NCI-H774 (cell line): Measurements from ENCODE around the gene PBX1.
"Not testable (repeated sequence)": the region's sequence is repeated elsewhere in the genome, so short reads cannot be mapped to it uniquely, and the experiment has no call there.

Source experiments
- DNase-seq: peaks from one replicate; lab custom pipeline; 2025; lab: John Stamatoyannopoulos, UW

Gene PBX1

GRCh38 chr1:164589961-164590507 is 31.1 kb downstream of the PBX1 start:
- DNase-seq: no peak

DNA sequence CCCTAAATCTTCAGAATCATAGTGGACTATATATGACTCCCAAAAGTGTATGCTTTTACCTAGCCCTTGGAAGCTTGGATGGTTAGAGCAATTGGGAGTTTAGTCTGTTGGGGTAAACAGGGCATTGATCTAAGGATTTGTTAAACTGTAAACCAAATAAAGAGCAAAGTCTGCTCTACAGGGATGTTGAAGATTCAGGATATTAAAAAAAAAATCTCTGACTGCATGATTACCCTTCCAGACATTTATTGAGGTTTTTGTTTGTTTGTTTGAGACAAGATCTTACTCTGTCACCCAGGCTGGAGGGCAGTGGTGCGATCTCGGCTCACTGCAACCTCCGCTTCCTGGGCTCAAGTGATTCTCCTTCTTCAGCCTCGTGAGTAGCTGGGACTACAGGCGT is 31.6 kb downstream of the PBX1 start:
- DNase-seq: no peak

- DNase-seq: no peak
Observed at GRCh38 chr1:164591858-164592257, 32.9 kb downstream of the PBX1 start.

DNA sequence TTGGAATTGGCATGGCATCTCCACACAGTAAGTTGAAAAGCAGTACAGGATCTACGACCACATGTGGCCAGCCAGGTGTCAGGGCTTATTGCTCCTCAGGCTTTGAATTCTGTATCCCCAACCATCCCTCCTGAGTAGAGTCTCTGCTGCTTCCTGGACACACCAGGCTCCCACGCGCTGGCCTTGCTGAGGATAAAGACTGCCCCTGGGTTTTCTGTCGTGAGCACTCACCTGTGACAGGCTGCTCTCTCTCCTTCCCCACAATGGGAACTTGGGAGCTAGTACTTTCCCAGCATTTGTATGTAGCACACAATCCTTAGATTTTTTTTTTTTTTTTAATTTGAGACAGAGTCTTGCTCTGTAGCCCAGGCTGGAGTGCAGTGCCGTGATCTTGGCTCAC is 33.6 kb downstream of the PBX1 start:
- DNase-seq: no peak

DNA sequence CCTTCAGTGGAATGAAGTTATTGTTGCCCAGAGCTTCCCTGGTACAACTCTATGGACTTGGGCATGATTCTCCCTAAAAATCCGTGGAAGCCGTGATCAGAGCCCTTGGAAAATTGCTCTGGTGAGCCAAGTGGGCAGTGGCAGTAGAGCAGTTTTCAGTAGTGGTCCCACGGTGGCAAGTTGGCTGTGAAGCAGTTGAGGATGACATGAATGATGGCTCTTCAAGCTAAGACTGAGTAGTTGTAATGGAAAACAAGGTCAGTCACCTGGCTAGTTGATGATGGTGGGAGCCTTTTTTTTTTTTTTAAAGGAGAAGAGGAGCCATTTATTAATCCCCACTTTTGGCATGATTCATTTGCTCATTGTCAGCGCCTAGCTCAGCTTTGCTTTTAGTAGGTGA is 36.2 kb downstream of the PBX1 start:
- no peak for DNase-seq

- DNase-seq: no peak
Observed at GRCh38 chr1:164596172-164596571, 37.2 kb downstream of the PBX1 start.

GRCh38 chr1:164598719-164599118 is 39.7 kb downstream of the PBX1 start:
- no peak for DNase-seq

DNA sequence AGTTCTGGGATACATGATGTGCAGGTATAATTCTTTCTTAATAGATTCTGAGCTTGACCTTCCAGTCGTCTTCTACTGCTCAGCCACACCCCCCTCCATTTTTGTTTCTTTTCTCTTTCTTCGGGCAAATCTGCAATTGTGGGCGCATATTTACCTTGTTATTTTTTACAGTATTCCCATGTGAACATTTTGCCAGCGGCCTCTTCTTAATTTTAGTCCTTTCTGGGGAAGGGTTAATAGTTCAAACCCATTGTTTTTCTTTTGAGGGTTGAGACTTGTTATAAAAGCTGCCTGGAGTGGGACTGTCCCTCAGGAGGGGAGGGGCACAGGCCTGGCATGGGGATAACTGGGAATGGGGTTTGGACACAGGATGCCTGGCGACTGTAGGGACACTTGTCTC is 40.3 kb downstream of the PBX1 start:
- no peak for DNase-seq

DNA sequence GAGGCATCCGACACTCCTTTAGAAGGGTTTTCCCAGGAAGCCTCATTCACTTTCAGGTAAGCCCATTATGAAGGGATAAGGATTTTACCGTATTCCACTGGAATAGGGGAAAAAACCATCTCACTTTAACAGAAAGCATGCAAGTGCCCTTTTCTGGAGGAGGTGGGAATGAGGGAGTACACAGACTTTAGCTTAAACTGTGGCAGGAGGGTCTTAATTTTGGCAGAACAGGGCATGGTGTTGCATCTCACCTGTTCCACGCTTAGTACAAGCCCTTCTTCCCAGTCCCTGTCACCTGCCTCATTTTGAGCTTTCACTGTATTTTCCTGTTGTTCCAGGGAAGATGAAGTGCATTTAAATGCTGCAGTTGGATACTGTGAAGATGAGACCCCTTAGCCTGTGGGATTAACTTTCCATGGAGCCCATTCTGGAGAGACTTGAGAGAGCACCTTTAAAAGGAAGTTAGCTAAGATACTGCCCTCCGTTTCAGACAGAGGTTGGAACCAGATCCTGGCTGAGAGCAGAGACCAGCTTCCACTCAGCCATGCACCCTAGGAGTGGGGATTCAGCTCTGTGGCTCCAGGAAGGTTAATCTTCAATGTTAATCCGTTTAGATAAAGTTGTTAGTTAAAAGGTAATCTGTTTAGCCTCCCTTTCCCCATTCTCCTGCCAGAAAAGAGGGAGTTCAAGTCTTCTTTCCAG is 42.6 kb downstream of the PBX1 start:
- DNase-seq: no peak

GRCh38 chr1:164602101-164602422 is 43.1 kb downstream of the PBX1 start:
- peak; percentile 77 for DNase-seq

DNA sequence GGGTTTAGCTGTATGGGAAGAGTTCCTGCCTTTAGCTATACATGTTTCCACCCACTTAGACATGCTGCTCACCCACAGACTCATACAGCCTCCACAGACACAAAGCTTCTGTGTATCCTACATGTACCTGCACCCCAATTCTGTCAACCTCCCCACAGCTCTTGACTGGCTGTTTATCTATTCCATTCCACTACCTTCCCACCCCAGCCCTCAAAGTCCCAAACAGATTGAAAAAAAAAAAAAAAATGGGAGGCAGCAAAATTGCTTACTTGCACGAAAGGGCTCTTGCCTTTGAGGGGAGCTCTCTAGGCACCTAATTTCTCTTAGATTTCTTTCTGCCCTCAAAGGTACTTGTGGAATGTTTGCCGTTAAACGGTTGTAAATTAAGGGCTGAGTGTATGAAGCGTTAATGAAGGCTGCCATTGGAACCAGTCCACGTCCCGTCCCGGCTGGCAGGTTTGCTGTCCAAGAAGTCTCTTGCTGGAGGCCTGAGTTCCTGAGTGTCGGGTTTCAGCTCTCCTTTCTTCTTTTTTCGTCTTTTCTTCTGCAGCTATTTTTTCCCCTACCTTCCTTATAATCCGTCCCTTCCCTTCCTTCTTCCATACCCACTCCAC is 43.6 kb downstream of the PBX1 start:
- peak; percentile 14 for DNase-seq

DNA sequence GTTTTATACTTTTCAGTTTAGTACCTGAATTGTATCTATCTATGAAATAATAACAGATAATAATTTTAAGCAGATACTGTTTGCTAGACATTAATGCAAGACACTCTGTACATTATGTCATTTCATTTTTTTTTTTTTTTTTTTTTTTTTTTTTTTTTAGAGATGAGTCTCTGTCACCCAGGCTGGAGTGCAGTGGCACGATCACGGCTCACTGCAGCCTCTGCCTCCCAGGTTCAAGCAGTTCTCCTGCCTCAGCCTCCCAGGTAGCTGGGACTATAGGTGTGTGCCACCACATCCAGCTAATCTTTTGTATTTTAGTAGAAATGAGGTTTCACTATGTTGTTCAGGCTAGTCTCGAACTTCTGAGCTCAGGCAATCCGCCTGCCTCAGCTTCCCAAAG is 44.8 kb downstream of the PBX1 start:
- DNase-seq: not testable (repeated sequence)

DNA sequence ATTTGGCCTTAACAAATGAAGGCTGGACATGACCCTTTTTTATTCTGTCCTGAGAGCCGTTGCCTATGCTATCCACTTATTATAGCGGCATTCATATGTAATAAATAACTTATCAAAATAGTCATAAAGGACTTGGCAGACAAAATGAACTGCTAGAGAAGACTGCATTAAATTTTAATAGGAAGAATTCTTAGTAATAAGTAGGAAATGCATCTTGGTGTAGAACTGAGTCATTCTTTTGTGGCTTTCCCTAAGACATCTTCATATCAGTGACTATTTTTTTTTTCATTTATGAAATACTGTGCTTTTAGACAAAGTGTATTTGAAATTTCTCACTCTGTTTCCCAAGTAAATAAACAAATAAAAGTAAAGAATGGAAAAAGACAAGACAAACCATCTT is 45.6 kb downstream of the PBX1 start:
- DNase-seq: no peak

DNA sequence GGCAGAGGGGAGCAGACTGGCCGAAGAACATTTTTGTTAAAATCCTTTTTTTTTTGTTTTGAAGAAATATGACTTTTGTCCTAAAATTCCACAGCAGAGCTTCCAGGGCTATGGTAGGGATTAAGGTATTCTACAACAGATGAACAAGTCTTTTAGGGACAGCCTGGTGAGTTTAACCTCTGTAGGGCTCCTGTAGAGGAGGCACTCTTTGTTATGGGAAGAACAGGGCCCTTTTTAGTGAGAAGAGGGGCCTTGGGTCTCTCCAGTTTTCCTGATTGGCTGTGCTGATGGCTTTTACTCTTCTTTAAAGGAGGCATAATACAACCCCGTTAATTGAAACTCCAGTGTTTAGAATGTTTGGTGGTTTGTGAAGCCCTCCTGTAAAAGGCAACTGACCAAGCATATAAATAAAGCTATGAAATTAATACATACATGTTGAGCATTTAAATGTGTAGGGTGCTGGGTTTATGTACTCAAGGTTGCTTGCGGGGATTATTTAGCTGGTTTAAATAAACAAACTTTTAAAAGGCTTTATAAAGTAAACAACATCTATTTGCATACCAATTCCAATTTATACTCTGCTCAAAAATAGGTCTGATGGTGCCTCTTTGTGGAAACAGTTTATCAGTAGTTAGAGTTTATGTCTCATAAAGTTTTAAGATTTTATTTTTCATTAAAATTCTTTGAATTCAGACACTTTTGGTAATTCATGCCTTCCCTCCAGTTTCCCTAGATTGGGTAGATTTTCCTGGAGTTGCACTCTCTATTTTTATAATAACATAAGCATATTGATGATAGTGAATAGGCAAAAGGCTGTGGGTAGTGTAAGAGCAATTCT is 46.5 kb downstream of the PBX1 start:
- peak; percentile 10 for DNase-seq

DNA sequence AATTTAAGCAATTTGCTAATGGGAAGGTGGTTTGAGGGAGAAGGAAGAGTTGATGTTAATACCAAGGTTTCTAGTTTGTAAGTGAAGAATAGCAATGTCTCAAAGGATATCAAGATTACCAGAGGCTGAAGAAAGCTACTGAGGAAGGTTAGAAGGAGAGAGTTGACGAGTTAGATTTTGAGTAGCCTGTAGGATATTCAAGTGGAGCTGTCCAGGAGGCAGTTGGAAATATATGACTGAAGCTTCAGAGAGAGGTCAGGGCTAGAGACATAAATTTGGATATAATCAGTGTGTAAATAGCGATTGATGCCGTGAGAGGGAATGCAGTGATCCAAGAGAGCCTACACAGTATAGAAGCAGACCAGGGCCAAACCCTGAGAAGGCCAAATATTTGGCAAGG is 48.4 kb downstream of the PBX1 start:
- no peak for DNase-seq

DNA sequence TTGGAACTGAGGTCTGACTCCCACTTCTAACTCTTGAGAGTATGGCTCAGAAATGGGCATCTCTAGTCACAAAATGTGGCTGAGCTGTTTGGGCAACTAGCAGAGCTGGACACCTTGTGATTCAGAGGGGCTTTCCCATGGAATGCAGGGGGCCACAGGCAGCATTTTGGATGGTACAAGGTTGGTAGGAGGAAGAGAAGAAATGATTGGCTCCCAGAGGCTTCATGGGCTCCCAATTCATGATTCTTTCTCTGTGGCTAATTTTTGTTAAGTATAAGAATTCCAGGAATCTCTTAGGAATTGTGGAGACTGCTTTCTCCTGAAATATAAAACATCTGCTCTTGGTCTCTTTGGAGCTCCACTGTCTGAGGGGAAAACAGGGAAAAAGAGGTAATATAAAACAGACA is 49.7 kb downstream of the PBX1 start:
- DNase-seq: no peak

- no peak for DNase-seq
Observed at GRCh38 chr1:164609089-164609488, 50.1 kb downstream of the PBX1 start.

DNA sequence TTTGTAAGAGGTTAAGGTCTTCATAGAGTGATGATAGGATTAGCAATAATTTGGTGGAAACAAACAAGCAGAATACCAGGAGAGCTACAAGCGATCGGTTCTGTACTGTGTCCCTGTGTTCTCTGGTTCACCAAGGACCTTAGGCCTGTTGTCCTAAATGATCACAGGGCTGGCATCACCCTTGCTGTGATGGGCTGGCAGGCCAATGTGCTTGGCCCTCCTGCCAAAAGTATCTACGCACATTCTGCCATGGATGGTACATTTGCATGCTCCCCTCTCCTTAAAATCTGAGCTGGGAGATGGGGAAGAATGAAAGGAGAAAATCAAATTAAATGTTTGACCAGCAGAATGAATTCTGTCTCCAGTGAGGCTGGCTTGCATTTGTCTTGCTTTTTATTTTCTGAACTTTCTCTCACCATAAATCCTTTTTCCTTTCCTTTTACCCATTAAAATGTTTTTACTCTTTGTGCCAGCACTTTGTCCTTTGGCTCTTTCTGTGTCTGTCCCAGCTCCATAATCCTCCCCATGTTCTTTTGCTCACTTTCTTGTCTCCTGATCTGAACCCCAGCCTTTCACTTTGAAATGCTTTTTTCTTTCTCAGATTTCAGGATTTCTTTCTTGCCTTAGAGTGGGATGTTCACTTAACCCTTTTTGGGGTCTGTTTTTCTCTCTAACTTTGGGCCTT is 51.7 kb downstream of the PBX1 start:
- DNase-seq: no peak

DNA sequence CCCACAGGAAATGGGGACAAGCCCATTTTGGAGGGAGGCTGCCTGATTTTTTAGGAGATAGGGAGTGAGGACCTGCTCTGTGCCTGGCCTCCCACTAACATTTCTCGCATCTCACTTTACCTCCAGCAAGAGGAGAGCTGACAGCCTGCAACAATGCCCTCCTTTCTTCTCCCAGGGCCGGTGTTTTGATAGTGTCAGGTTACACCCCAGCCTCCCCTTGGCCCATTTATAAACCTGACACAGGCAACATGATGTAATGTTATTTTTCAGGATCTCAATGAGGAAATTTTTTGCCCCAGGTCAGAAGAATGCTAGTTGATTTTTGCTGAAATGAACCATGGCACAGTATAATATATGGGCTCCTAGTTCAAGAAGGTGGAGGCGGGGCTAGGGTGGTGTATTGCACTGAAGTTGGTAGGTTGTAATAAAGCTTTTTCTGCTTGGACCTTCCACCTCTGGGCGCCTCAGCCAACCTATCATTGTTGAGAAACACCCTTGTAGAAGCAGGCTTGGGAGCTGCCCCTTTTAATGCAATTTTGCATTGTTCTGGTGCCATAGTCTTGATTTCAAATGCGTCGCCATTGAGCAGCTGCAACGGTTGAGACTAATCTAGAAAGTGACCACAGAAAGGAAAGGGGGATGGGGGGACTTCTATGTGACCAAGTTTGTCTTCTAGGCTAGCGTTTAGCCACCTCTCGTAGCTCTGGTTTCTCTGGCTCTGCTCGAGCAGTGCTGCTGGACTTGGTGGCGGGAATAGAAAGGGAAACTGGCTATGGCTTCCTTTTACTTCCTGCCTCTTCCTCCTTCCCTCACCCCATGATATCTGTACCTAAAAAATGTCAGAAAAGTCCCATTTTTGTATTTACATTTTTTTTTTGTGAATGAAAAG is 53.0 kb downstream of the PBX1 start:
- DNase-seq: peak; percentile 75

DNA sequence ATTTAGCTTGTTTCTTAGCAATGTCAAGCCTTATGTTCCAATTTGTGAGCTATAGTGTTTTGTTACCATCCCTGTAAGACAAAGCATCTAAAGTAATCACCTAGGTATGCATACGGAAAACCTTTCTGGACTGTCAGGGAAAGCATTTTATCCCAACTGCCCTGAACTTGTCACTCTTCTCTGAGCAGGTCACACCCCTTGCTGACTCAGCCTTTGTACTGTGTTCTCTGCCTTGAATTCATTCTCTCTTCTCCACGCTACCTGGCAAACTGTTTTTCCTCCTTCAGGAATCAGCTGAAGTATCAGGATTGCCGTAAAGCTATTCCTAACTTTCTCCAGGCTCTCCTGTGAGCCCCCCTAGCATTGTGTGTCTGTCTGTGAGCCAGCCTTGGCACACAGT is 54.2 kb downstream of the PBX1 start:
- DNase-seq: no peak

DNA sequence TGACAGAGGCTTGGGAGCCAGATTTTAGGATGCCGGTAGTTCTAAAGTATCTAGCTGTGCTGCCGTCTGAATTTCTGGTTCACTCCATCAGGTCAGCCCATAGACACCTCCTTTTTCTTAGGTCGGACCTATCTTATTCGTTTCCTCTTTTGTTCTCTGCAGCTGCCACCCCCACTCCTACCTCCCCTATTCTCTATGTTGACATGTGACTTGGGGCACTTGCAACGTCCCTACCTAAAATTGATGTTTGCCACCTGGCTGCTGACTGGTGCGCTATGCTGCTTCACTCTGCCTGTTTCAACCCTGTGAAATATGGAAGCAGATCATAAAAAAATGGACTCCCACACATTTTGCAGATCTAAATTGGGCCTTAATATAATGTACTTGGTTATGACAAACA is 55.3 kb downstream of the PBX1 start:
- no peak for DNase-seq
